Fibroblast of the conjunctiva (primary cell): Measurements from ENCODE around the gene IL2RG.

Source experiments
- DNase-seq: peaks from one replicate; pipeline ENCODE4 v3.0.0-alpha.2; 2010; ENCODE audit warnings: low read depth

Gene IL2RG

GRCh38 chrX:71107762-71108360, 3.5 kb downstream of the IL2RG start:
- DNase-seq: no peak

- no peak for DNase-seq
Observed at GRCh38 chrX:71107245-71107644, 4.1 kb downstream of the IL2RG start.

DNA sequence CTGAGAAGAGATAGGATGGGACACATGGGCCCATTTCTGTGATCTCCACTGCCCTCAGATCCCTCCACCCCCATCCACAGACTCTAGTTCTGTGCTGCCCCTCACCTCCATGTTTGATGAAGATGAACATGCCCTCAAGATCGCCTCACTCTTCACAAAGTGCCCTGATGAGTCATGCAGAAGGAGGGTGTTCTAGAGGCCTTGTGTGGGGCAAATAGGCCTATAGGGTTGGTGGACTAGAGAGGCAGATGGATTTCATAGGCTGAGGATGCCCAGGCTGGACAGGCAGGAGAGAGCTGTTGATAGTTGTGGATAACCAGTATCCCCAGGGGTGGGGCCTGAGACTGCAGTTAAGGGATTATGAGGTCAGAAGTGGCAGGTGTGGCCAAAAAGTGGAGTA, 5.0 kb downstream of the IL2RG start, which contains the start of gene CXorf65:
Gene CXorf65 (minus strand): TSS at position 314 of the 400 bp plus-strand sequence. CDS start 184 bp downstream, at position 130.
- no peak for DNase-seq

- no peak for DNase-seq
Observed at GRCh38 chrX:71105628-71106027, 5.7 kb downstream of the IL2RG start.

DNA sequence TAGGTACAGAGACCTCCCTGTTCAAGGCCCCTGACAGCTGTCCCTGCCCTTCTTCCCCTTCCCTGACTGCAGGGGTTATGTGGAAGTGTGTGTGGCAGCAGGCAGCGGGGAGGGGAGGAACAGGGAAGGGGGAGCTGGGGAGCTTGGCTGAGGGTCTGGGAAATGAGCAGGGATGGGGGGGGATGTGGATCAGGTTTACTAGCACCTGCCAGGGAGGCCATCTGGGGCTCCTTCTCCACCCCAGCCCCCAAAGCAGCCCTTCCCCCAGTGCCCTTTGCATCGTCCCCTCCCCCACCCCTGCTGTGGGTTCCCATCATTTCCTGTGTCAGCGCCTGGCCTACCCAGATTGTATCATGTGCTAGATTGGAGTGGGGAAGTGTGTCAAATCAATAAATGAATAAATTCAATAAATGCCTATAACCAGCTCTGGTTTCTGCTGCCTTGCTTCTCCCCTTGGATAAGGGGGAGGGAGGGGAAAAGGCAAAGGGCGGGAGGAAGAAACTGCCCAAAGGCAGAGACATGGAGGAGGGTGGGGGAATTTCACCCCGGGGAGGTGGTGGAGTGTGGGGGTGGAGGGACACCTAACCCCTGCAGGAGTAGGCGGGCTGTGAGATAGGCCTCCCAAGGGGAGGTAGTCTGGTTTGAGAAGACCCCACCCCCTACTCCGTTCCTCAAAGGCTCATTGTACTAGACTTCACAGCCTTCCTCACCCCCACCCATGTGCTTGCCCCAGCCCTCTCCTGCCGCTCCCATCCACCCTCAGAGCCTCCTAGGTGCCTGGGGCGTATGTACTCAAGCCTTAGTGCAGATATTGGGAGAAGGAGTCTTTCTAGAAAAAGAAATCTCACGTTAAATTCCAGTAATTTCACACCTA, 8.0 kb downstream of the IL2RG start:
- no peak for DNase-seq

- DNase-seq: no peak
Observed at GRCh38 chrX:71102292-71102691, 9.1 kb downstream of the IL2RG start.

- DNase-seq: no peak
Observed at GRCh38 chrX:71100581-71101505, 10.5 kb downstream of the IL2RG start.

- no peak for DNase-seq
Observed at GRCh38 chrX:71099736-71100135, 11.6 kb downstream of the IL2RG start.

- no peak for DNase-seq
Observed at GRCh38 chrX:71098951-71099506, 12.3 kb downstream of the IL2RG start.

- no peak for DNase-seq
Observed at GRCh38 chrX:71098302-71098701, 13.1 kb downstream of the IL2RG start.

DNA sequence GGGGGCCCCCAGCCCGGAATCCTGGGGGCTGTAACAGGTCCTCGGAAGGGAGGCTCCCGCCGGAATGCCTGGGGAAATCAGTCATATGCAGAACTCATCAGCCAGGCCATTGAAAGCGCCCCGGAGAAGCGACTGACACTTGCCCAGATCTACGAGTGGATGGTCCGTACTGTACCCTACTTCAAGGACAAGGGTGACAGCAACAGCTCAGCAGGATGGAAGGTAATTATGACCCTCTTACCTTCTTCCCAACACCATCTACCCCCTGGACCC, 14.7 kb downstream of the IL2RG start:
- DNase-seq: no peak

- DNase-seq: no peak
Observed at GRCh38 chrX:71095981-71096759, 15.2 kb downstream of the IL2RG start.

DNA sequence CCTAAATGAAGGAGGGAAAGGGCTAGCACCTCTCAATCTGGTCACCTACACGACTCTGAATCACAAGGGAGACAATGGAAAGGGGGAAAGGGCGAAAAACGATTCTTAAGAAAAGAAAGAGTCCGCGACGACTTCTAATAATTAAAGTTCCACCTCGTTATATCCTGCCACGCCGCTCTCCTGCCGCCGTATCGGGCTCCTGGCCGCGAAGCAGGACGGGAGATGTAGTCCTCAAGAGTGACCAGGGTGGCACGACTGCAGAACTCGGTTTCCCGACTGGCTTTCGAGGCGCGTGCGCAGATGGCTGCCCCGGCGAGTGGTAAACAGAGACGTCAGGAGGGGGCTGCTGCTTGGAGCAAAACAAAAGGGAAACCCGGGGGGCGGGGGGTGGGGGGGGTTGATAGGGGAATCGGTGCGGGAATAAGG, 15.8 kb downstream of the IL2RG start, which contains the start of gene FOXO4:
Gene FOXO4 (plus strand): TSS at position 297 of the 426 bp plus-strand sequence. CDS start 678 bp downstream, outside the sequence.
- DNase-seq: peak; percentile 73

DNA sequence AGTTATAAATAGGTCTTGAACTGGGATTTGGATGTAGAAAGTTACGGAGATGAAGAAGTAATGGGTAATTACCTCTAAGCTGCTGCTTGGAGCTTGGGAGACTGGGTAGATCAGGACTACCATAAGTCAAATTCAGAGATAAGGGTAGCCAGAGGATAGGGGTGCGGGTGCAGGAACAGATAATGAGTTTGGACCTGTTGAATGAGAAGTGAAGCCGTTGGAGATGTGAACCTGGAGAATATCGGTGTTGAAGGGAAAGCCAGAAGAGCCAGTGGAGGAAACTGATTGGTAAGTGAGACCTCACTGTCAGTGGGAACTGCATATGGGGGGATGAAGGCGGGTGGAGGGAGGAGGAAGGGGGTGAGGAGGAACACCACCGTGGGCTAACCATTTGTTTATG, 16.3 kb downstream of the IL2RG start:
- no peak for DNase-seq

DNA sequence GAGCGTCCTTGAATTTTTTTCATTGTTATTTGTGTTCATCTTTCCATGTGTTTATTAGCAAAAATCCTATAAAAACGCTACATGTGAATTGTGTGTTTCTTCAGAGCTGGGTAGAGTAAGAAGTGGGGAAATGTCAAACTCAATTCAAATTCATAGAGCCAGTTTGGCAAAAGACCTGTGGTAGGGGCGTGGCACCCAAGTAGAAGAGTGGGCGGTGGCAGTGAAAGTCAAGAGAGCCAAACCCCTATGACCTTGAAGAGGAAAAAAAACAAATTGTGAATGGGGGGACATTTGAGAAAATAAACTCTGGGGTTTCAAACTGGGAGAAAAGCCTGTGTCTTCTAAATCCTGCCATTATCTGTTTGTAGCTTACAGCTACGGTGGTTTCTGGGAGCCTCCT, 20.1 kb downstream of the IL2RG start:
- DNase-seq: no peak

DNA sequence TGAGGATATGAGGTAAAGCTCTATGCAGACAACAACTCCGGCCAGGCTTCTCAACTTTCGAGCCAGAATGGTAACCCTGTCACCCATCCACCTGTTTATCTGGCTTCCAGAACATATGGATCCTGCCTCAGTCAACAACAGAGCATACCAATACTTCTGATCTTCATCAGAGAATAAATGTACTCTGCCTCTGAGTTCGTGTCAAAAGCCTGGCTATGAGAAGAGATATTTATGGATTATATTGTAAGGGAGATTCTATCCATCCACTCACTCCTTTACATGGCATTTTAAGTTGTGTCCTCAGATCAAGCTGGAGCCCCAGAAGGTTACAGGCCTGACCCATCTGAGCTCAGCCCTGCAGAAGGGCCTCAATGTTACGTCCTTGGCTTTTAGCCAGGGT, 25.5 kb downstream of the IL2RG start:
- DNase-seq: no peak

DNA sequence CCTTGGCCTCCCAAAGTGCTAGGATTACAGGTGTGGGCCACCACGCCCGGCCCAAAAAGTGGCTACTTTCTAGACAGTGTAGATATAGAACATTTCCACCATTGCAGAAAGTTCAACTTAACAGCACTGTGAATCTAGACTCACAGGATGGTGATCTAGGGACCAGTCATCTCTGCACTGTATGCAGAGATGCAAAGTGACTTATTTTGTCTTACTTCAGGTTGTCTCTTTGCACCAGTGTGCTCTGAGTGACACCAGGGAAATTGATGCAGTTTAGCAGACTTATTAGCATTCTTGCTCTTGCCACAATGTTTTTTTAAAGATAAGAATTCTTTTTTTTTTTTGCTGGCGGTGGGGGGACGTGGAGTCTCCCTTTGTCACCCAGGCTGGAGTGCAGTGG, 28.6 kb downstream of the IL2RG start:
- DNase-seq: no peak

DNA sequence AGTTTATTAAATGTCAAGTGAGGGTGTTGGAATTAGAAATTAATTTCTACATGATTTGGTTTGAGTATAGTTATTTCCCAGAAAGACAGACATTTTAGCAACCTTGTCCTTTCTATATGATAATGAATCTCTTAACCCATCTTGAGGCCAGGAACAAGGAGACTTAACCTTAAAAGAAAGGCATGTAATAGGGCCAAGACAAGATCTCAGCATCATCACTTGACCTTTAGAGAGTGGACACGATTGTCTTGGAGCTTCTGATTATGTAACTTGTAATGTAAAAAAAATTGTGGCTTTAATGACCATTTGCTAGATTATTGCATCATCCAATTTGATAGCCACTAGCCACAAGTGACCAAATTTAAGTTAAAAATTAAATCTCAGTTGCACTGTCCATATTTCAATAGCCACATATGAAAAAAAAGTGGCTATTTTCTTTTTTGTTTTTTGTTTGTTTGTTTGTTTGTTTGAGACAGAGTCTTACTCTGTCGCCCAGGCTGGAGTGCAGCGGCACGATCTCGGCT, 29.2 kb downstream of the IL2RG start:
- DNase-seq: no peak

GRCh38 chrX:71081330-71082123, 29.9 kb downstream of the IL2RG start:
- DNase-seq: peak; percentile 5

- DNase-seq: no peak
Observed at GRCh38 chrX:71070531-71070930, 40.8 kb downstream of the IL2RG start.
